Mesodermal cell (in vitro differentiated cells): Measurements from ENCODE around the gene RBM25.
"Not testable (repeated sequence)": the region's sequence is repeated elsewhere in the genome, so short reads cannot be mapped to it uniquely, and the experiment has no call there.

Experiments used
- H3K27ac ChIP-seq: 2 replicates; pipeline ENCODE4 v1.7.0; 2013; ENCODE audit warnings: mild to moderate bottlenecking, low read depth, low read length, moderate library complexity; ENCODE audit not compliant: severe bottlenecking
- H3K36me3 ChIP-seq: 2 replicates; pipeline ENCODE4 v1.7.1; 2013; ENCODE audit warnings: mild to moderate bottlenecking, low read length, moderate library complexity; ENCODE audit not compliant: control insufficient read depth, insufficient read depth
- H3K4me1 ChIP-seq: one replicate; pipeline ENCODE4 v1.7.1; 2013; ENCODE audit warnings: mild to moderate bottlenecking, low read length; ENCODE audit not compliant: insufficient read depth, control insufficient read depth, poor library complexity, severe bottlenecking
- H3K4me3 ChIP-seq: 2 replicates; pipeline ENCODE4 v1.7.0; 2013; ENCODE audit warnings: low read length, control low read depth, mild to moderate bottlenecking; ENCODE audit not compliant: insufficient read depth, poor library complexity, severe bottlenecking; ENCODE audit errors: extremely low read depth
- H3K9me3 ChIP-seq: 2 replicates; pipeline ENCODE4 v1.7.1; 2013; ENCODE audit warnings: mild to moderate bottlenecking, low read length, moderate library complexity; ENCODE audit not compliant: control insufficient read depth
- WGBS, 2 experiments: methylation state at CpG; one replicate each; pipeline ENCODE4 v1.1.5; 2013; ENCODE audit warnings: missing lambda C conversion rate in 2 of 2; ENCODE audit not compliant: insufficient coverage in 2 of 2; 5-methylcytosine and 5-hydroxymethylcytosine counted together

The RBM25 gene

GRCh38 chr14:73168274-73168673, 109.9 kb downstream of the RBM25 start:
- Histone ChIP-seq H3K36me3 (peaks cover 65% of the 10 kb centered on the region), H3K4me3 (no peak overlapping the region), H3K9me3 (no peaks in the 10 kb centered on the region), H3K27ac (no peak overlapping the region), H3K4me1 (no peaks in the 10 kb centered on the region)
- WGBS, 2 experiments, result 91 to 97% methylated on average over 8 of the region's 9 CpGs

GRCh38 chr14:73168691-73169090, 110.4 kb downstream of the RBM25 start:
- WGBS, 2 experiments, result 96% methylated on average over 11 to 14 of the region's 14 CpGs
- no peak overlapping the region for H3K27ac ChIP-seq
- H3K36me3 ChIP-seq, result peaks cover 66% of the 10 kb centered on the region
- H3K4me1 ChIP-seq, result no peaks in the 10 kb centered on the region
- H3K9me3 ChIP-seq, result no peaks in the 10 kb centered on the region
- H3K4me3 ChIP-seq, result no peak overlapping the region

- WGBS, 2 experiments, result 80% methylated on average over 2 of the region's 6 CpGs; no CpG with 5 or more reads in 1 of the 2 experiments
- peaks cover 67% of the 10 kb centered on the region for H3K36me3 ChIP-seq
These were observed 111.5 kb downstream of the RBM25 start for GRCh38 chr14:73169855-73170254.

GRCh38 chr14:73170686-73171085, 112.4 kb downstream of the RBM25 start:
- Histone ChIP-seq H3K4me3 (no peak overlapping the region), H3K27ac (no peak overlapping the region), H3K36me3 (peaks cover 66% of the 10 kb centered on the region), H3K9me3 (no peaks in the 10 kb centered on the region), H3K4me1 (no peaks in the 10 kb centered on the region)
- 90% methylated on average over 10 of the region's 11 CpGs for WGBS, 2 experiments

More at GRCh38 chr14:73169855-73170254, 111.5 kb downstream of the RBM25 start:
- not testable (repeated sequence) for H3K4me3 ChIP-seq, H3K27ac ChIP-seq, H3K4me1 ChIP-seq, H3K9me3 ChIP-seq

GRCh38 chr14:73172500-73172899, 114.2 kb downstream of the RBM25 start:
- 88% methylated on average over 1 of the region's 3 CpGs; no CpG with 5 or more reads in 1 of the 2 experiments for WGBS, 2 experiments
- H3K4me1 ChIP-seq, result no peaks in the 10 kb centered on the region
- no peak overlapping the region for H3K4me3 ChIP-seq
- H3K36me3 ChIP-seq, result peaks cover 78% of the 10 kb centered on the region
- no peaks in the 10 kb centered on the region for H3K9me3 ChIP-seq
- no peak overlapping the region for H3K27ac ChIP-seq

GRCh38 chr14:73173092-73173735, 114.9 kb downstream of the RBM25 start:
- H3K27ac ChIP-seq, result no peak overlapping the region
- 83% methylated on average over 1 of the region's 3 CpGs for WGBS, 2 experiments
- H3K36me3 ChIP-seq, result peaks cover 83% of the 10 kb centered on the region
- H3K9me3 ChIP-seq, result no peaks in the 10 kb centered on the region
- no peak overlapping the region for H3K4me3 ChIP-seq
- H3K4me1 ChIP-seq, result no peaks in the 10 kb centered on the region
